Measurements from ENCODE around the gene PARD3B.

The PARD3B gene

DNA sequence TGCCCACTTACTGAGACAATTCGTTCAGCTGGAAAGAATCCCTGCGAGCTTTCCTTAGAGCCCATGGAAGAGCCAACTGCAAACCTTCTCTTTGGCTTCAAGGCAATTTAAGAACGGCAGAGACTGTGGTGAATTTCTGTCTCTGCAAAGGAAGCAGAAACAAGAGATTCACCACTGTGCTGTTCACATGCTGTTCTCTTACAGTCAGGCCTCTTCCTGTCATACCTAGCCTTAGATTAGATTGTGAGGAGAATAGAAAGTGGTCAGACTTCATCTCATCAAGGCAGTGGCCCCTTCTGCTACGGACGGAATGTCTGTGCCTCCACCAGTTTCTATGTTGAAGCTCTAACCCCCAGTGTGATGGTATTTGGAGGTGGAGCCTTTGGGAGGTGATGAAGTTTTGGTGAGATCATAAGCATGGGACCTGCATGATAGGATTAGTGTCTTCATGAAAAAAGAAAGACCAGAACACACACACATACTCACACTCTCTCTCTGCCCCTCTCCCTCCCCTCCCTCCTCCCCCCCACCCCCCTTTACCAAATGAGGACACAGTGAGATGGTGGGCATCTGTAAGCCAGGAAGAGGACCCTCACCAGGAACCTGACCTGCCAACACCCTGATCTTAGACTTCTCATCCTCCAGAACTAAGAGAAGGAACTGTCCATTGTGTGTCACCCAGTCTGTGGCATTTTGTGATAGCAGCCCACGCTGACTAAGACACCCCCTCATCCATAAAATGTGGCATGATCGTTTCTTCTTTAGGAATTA is 1091.5 kb downstream of the PARD3B start:
- H3K4me3 ChIP-seq (replicated peaks; ENCODE audit: low read depth, low read length), result no peak overlapping the region
- H3K27me3 ChIP-seq (replicated peaks; ENCODE audit: control insufficient read depth, insufficient read depth, low read length), result no peaks in the 10 kb centered on the region; the same call in 1 of the 2 replicates
- no peak for DNase-seq (ENCODE audit: extremely low read depth, insufficient read length)
- TF ChIP-seq, protein P1, sequence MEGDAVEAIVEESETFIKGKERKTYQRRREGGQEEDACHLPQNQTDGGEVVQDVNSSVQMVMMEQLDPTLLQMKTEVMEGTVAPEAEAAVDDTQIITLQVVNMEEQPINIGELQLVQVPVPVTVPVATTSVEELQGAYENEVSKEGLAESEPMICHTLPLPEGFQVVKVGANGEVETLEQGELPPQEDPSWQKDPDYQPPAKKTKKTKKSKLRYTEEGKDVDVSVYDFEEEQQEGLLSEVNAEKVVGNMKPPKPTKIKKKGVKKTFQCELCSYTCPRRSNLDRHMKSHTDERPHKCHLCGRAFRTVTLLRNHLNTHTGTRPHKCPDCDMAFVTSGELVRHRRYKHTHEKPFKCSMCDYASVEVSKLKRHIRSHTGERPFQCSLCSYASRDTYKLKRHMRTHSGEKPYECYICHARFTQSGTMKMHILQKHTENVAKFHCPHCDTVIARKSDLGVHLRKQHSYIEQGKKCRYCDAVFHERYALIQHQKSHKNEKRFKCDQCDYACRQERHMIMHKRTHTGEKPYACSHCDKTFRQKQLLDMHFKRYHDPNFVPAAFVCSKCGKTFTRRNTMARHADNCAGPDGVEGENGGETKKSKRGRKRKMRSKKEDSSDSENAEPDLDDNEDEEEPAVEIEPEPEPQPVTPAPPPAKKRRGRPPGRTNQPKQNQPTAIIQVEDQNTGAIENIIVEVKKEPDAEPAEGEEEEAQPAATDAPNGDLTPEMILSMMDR (IDR thresholded peaks at IDR 0.05; ENCODE audit: insufficient read depth, low read length, poor library complexity, severe bottlenecking), result no peak
- no peaks in the 10 kb centered on the region for H3K36me3 ChIP-seq (ENCODE audit: control insufficient read depth, insufficient read depth, low read length)

DNA sequence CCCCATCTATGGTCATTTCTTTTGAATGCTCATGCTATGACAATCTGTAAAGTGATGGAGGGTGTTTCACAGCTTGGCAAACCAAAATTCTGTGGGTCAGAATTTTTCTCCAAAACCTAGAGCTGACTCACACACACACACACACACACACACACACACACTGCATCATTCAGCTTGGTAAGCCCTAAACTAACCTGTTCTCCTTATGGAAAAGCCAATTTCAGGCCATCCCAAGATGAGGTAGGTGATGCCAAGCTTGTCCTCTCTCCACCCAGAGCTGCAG is 1092.0 kb downstream of the PARD3B start:
- no peak overlapping the region for H3K4me3 ChIP-seq (replicated peaks; ENCODE audit: low read depth, low read length)
- H3K36me3 ChIP-seq (ENCODE audit: control insufficient read depth, insufficient read depth, low read length), result no peaks in the 10 kb centered on the region
- no peak for DNase-seq (ENCODE audit: extremely low read depth, insufficient read length)
- peaks cover 2% of the 10 kb centered on the region for H3K27me3 ChIP-seq (replicated peaks; ENCODE audit: control insufficient read depth, insufficient read depth, low read length)
- TF ChIP-seq, protein P1 (IDR thresholded peaks at IDR 0.05; ENCODE audit: insufficient read depth, low read length, poor library complexity, severe bottlenecking), result no peak

DNA sequence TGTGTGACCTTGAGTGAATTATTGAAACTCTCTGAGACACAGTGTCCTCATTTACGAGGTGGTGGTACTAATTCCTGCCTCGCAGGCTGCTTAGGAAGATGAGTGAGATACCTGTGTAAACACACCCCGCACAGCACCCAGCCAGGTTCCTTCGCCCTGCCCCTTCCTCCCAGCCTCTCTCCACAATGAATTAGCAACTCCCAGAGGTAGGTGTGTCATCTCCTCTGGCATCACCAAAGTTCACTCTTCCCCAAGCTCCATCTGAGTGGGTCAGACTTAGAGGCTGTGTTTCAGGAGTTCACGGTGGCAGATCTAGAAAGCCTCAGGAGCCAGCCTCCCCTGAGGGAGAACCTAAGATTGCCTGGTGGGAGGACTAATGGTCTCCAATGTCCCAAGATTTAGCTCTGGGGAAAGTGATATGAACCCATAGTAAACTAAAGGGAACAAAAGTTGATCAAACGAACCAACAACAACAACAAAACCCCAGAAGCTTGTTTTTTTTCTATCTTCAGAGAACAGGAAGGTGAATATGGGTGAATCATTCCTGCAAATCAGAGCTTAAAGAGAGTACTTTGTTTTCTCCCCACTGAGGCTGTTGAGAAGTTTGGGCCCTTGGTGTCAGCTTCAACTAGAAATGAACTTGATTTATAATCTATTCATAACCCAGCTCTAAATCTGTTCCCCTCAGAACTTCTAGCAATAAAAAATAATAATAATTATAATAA is 1092.7 kb downstream of the PARD3B start:
- DNase-seq (ENCODE audit: extremely low read depth, insufficient read length), result no peak
- peaks cover 2% of the 10 kb centered on the region for H3K27me3 ChIP-seq (replicated peaks; ENCODE audit: control insufficient read depth, insufficient read depth, low read length)
- TF ChIP-seq, protein P1 (IDR thresholded peaks at IDR 0.05; ENCODE audit: insufficient read depth, low read length, poor library complexity, severe bottlenecking), result no peak
- H3K36me3 ChIP-seq (ENCODE audit: control insufficient read depth, insufficient read depth, low read length), result no peaks in the 10 kb centered on the region
- no peak overlapping the region for H3K4me3 ChIP-seq (replicated peaks; ENCODE audit: low read depth, low read length)

DNA sequence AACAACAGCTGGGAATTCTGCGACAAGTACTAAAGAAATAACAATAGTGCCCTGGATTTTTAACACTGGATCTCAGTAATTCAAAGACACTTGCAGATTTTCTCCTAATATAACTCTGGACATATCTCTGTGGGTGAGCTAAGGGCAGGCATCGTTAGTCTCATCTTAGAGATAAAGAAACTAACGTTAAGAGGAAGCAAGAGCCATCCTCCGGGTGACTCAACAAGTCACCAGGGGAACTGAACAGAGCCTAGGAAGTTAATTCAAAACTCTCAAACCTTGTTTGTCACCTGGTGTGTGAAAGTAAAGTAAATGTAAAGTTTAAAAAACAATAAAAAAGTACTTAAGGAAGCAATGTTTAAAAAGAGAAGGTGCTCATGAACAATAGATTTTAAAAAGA is 1095.4 kb downstream of the PARD3B start:
- Histone ChIP-seq H3K4me3 (replicated peaks; ENCODE audit: low read depth, low read length) (no peak overlapping the region), H3K27me3 (replicated peaks; ENCODE audit: control insufficient read depth, insufficient read depth, low read length) (peaks cover 4% of the 10 kb centered on the region), H3K36me3 (ENCODE audit: control insufficient read depth, insufficient read depth, low read length) (no peaks in the 10 kb centered on the region)
- TF ChIP-seq, protein P1 (IDR thresholded peaks at IDR 0.05; ENCODE audit: insufficient read depth, low read length, poor library complexity, severe bottlenecking), result no peak
- no peak for DNase-seq (ENCODE audit: extremely low read depth, insufficient read length)

DNA sequence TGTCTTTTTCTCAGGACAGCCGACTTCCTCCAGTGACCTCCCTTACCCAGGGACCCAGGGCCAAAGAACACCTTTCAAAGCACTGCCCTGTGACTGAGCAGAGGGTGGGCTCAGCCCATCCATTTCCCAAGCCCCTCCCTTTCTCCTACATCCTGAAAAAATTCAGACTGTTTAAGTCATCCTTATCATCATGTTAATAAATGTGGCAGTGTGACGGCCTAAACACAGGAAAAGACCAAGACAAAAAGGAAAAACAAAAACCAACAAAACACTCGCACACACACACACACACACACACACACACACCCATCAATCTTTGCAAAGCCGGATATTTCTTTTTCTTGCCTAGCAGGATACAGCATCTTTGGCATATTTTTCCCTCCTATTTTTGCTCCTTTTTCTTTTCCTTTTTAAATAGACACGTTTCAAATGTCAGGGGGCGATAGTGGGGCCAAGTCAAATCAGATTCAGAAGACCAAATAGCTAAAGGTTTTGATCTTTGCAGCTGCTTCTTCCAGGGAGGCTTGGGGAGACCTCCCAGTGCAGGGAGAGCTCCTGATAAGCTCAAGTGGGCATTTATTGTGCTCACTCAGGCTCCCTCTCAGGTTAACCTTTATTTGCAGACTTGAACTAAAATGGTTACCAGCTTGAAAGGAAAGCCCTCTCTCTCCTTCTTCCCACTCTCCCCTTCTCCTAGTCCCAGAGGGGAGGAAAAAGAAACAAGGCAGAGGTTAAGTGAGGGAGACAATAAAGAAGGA is 1097.5 kb downstream of the PARD3B start:
- TF ChIP-seq, protein P1 (IDR thresholded peaks at IDR 0.05; ENCODE audit: insufficient read depth, low read length, poor library complexity, severe bottlenecking), result no peak
- Histone ChIP-seq H3K36me3 (ENCODE audit: control insufficient read depth, insufficient read depth, low read length) (no peaks in the 10 kb centered on the region), H3K27me3 (replicated peaks; ENCODE audit: control insufficient read depth, insufficient read depth, low read length) (peaks cover 4% of the 10 kb centered on the region), H3K4me3 (replicated peaks; ENCODE audit: low read depth, low read length) (no peak overlapping the region)
- no peak for DNase-seq (ENCODE audit: extremely low read depth, insufficient read length)
